ENCODE results near the gene KCNH8.

GRCh38 chr3:19104459-19104858 lies 43.9 kb upstream of the KCNH8 start:
- TF ChIP-seq CTCF (IDR thresholded peaks at IDR 0.05; ENCODE audit: low read depth, low read length, missing input control) = no peak
- TF ChIP-seq REST (IDR thresholded peaks at IDR 0.05) = no peak
- TF ChIP-seq MAX (IDR thresholded peaks at IDR 0.05) = no peak
- TF ChIP-seq ZBTB33 (IDR thresholded peaks at IDR 0.05) = no peak
- TF ChIP-seq JUND (IDR thresholded peaks at IDR 0.05) = no peak
- TF ChIP-seq TAF1 (conservative IDR thresholded peaks at IDR 0.05) = no peak
- no peak for TF ChIP-seq ATF3 (IDR thresholded peaks at IDR 0.05)
- no peak for TF ChIP-seq YY1 (IDR thresholded peaks at IDR 0.05)
- no peak for TF ChIP-seq EGR1 (IDR thresholded peaks at IDR 0.05; ENCODE audit: low read depth in 2 of 2)
- TF ChIP-seq SP1 (IDR thresholded peaks at IDR 0.05) = no peak
